Smooth muscle cell (in vitro differentiated cells): ENCODE results near the gene FCRL5. TPM values are rescaled to one million over a fixed set of nuclear protein-coding genes. Genes with fewer than 3 reads are reported as not detected.

Experiments used
- DNase-seq: peaks from one replicate; lab custom pipeline; 2025; ENCODE audit not compliant: unreplicated experiment; lab: John Stamatoyannopoulos, UW
- H2AFZ ChIP-seq: fragments of 200-600 bp; sonication (generic); 2 replicates; pipeline ENCODE4 v1.6.0; 2016; ENCODE audit warnings: antibody characterized with exemption, low read depth, mild to moderate bottlenecking
- H3F3A ChIP-seq: fragments of 200-600 bp; sonication (generic); 2 replicates; pipeline ENCODE4 v1.6.0; 2017; ENCODE audit warnings: antibody characterized with exemption, low read depth
- H3K27ac ChIP-seq: fragments of 200-600 bp; sonication (generic); 2 replicates; pipeline ENCODE4 v1.5.1; 2016; ENCODE audit warnings: low read depth, mild to moderate bottlenecking
- H3K27me3 ChIP-seq: fragments of 200-600 bp; sonication (generic); 2 replicates; pipeline ENCODE4 v1.6.1; 2016; ENCODE audit warnings: low read depth, mild to moderate bottlenecking
- H3K36me3 ChIP-seq: fragments of 200-600 bp; sonication (generic); 2 replicates; pipeline ENCODE4 v1.5.1; 2016; ENCODE audit warnings: low read depth
- H3K4me1 ChIP-seq: fragments of 200-600 bp; sonication (generic); 2 replicates; pipeline ENCODE4 v1.5.1; 2016; ENCODE audit warnings: low read depth
- H3K4me2 ChIP-seq: fragments of 200-600 bp; sonication (generic); 2 replicates; pipeline ENCODE4 v1.6.0; 2016; ENCODE audit warnings: mild to moderate bottlenecking
- H3K4me3 ChIP-seq: fragments of 200-600 bp; sonication (generic); 2 replicates; pipeline ENCODE4 v1.5.1; 2016; ENCODE audit warnings: mild to moderate bottlenecking
- H3K79me2 ChIP-seq: fragments of 200-600 bp; sonication (generic); 2 replicates; pipeline ENCODE4 v1.6.0; 2016; ENCODE audit warnings: low read depth, mild to moderate bottlenecking
- H3K9ac ChIP-seq: fragments of 200-600 bp; sonication (generic); 2 replicates; pipeline ENCODE4 v1.6.0; 2016; ENCODE audit warnings: low read depth
- H3K9me3 ChIP-seq: fragments of 200-600 bp; sonication (generic); replicated peaks from 2 replicates; pipeline ENCODE4 v1.5.1; 2016; ENCODE audit warnings: low read depth
- H4K20me1 ChIP-seq: fragments of 200-600 bp; sonication (generic); 2 replicates; pipeline ENCODE4 v1.6.0; 2016; ENCODE audit warnings: low read depth
- WGBS: methylation state at CpG from one replicate; pipeline ENCODE4 v1.1.7; 2016; ENCODE audit warnings: low lambda C conversion rate; 5-methylcytosine and 5-hydroxymethylcytosine counted together
- polyA plus RNA-seq: library from polyadenylated mRNA; unstranded; fragments of >200 nt; fragmentation: Nextera tagmentation; extraction: Ambion mirVana; gene quantifications from 2 replicates; pipeline ENCODE4 v1.2.1, GENCODE V29; 2016
- total RNA-seq: library from RNA; depleted of rRNA; stranded (reverse); fragments of >200 nt; gene quantifications from 2 replicates; pipeline ENCODE4 v1.2.3, GENCODE V29; 2014
- TF ChIP-seq, protein P1 (sequence below): fragments of 200-600 bp; sonication (generic); IDR thresholded peaks from 2 replicates; pipeline ENCODE4 v1.5.1; 2017; ENCODE audit warnings: borderline replicate concordance, mild to moderate bottlenecking, antibody characterized with exemption; ENCODE audit not compliant: insufficient read depth, poor library complexity, severe bottlenecking

FCRL5 gene
- not detected in 2 replicates for total RNA-seq
- not detected in 2 replicates for polyA plus RNA-seq

- DNase-seq: no peak
- TF ChIP-seq, protein P1, sequence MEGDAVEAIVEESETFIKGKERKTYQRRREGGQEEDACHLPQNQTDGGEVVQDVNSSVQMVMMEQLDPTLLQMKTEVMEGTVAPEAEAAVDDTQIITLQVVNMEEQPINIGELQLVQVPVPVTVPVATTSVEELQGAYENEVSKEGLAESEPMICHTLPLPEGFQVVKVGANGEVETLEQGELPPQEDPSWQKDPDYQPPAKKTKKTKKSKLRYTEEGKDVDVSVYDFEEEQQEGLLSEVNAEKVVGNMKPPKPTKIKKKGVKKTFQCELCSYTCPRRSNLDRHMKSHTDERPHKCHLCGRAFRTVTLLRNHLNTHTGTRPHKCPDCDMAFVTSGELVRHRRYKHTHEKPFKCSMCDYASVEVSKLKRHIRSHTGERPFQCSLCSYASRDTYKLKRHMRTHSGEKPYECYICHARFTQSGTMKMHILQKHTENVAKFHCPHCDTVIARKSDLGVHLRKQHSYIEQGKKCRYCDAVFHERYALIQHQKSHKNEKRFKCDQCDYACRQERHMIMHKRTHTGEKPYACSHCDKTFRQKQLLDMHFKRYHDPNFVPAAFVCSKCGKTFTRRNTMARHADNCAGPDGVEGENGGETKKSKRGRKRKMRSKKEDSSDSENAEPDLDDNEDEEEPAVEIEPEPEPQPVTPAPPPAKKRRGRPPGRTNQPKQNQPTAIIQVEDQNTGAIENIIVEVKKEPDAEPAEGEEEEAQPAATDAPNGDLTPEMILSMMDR: no peak
- WGBS: 92% methylated on average over 10 of the region's 10 CpGs
- Histone ChIP-seq H3K9ac (no peak within 1 kb of the TSS), H3K27me3 (no peaks in the 10 kb centered on the region), H2AFZ (no peak within 1 kb of the TSS), H3K79me2 (no peaks in the 10 kb centered on the region), H4K20me1 (no peaks in the 10 kb centered on the region), H3K4me1 (no peaks in the 10 kb centered on the region), H3K9me3 (no peaks in the 10 kb centered on the region), H3K4me2 (no peak within 1 kb of the TSS), H3F3A (no peaks in the 10 kb centered on the region), H3K36me3 (no peaks in the 10 kb centered on the region), H3K27ac (no peak within 1 kb of the TSS), H3K4me3 (no peak within 1 kb of the TSS)
Observed at GRCh38 chr1:157551694-157552693, at the start of gene FCRL5. TSS of gene FCRL5 (minus strand) at chr1:157552515. CDS start at chr1:157552362, 153 bp downstream.

DNA sequence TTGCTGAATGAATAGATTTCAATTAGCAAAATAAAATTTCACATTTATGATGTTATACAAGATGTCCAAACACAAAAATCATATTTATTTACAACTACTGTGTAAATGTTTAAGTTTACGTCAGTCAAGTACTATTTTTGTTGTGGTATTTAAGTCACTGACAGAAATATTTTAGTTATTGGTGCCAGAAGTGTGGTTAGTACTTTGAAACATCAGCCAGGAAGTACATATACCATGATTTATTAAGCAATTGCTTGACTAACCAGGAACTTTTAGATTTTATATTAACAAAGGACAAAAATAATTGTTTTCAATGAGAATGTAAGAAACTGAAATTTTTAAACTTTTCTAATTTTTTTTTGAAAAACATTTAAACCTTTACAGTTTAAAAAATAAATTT lies 47.9 kb upstream of the FCRL5 start:
- H3K4me1 ChIP-seq: no peaks in the 10 kb centered on the region
- TF ChIP-seq, protein P1: no peak
- H3F3A ChIP-seq: no peaks in the 10 kb centered on the region
- no peak overlapping the region for H3K4me2 ChIP-seq
- no peak overlapping the region for H3K9ac ChIP-seq
- H3K36me3 ChIP-seq: no peaks in the 10 kb centered on the region
- no peak overlapping the region for H3K4me3 ChIP-seq
- H3K9me3 ChIP-seq: no peaks in the 10 kb centered on the region
- 94% methylated on average over 1 of the region's 1 CpG for WGBS
- no peak for DNase-seq
- no peaks in the 10 kb centered on the region for H3K79me2 ChIP-seq
- H4K20me1 ChIP-seq: no peaks in the 10 kb centered on the region
- H3K27ac ChIP-seq: no peak overlapping the region
- no peaks in the 10 kb centered on the region for H3K27me3 ChIP-seq
- H2AFZ ChIP-seq: no peak overlapping the region

GRCh38 chr1:157597959-157598667 lies 45.8 kb upstream of the FCRL5 start, which contains the start of gene FCRL4:
TSS of gene FCRL4 (minus strand) at chr1:157598085. CDS start at chr1:157597944, 141 bp downstream.
- no peak within 1 kb of the TSS for H3K4me2 ChIP-seq
- no peak within 1 kb of the TSS for H2AFZ ChIP-seq
- no peaks in the 10 kb centered on the region for H4K20me1 ChIP-seq
- H3K36me3 ChIP-seq: no peaks in the 10 kb centered on the region
- H3K9me3 ChIP-seq: no peaks in the 10 kb centered on the region
- WGBS: 94% methylated on average over 2 of the region's 2 CpGs
- H3K27ac ChIP-seq: no peak within 1 kb of the TSS
- H3K4me3 ChIP-seq: no peak within 1 kb of the TSS
- H3K9ac ChIP-seq: no peak within 1 kb of the TSS
- H3F3A ChIP-seq: no peaks in the 10 kb centered on the region
- H3K4me1 ChIP-seq: no peaks in the 10 kb centered on the region
- TF ChIP-seq, protein P1: no peak
- H3K79me2 ChIP-seq: no peaks in the 10 kb centered on the region
- no peaks in the 10 kb centered on the region for H3K27me3 ChIP-seq
- no peak for DNase-seq
